Stimulated activated CD4-positive, alpha-beta T cell treated with anti-CD3 and anti-CD28 coated beads, Interleukin-2, amount 100 ng/mL, for 4 hours (primary cell): ENCODE measurements around the gene BOK.
"Not testable (repeated sequence)": the region's sequence is repeated elsewhere in the genome, so short reads cannot be mapped to it uniquely, and the experiment has no call there.

Experiments used
- DNase-seq: peaks from one replicate; pipeline ENCODE4 v3.0.0-alpha.2; 2020; ENCODE audit warnings: low read depth

BOK gene

DNA sequence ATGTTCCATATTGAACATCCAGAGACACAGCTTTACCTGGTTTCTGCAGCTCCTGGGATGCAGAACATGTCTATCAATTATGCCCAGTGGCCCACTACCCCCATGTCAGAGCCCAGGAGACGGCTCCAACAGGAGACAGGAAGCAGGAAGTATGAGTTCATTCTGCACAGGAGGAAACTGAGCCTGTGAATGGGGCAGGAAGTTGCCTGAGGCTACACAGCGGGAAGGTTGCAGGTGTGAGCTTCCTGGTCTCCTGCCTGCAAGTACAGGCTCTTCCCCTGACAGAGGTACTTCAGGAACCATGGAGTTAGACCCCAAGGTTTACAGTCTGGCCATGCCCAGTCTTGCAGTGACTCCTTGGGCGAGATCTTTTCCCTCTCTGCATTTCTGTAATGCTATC is 2.8 kb upstream of the BOK start:
- DNase-seq, result no peak

- no peak for DNase-seq
Measured at GRCh38 chr2:241556746-241557145, 1.8 kb upstream of the BOK start.

DNA sequence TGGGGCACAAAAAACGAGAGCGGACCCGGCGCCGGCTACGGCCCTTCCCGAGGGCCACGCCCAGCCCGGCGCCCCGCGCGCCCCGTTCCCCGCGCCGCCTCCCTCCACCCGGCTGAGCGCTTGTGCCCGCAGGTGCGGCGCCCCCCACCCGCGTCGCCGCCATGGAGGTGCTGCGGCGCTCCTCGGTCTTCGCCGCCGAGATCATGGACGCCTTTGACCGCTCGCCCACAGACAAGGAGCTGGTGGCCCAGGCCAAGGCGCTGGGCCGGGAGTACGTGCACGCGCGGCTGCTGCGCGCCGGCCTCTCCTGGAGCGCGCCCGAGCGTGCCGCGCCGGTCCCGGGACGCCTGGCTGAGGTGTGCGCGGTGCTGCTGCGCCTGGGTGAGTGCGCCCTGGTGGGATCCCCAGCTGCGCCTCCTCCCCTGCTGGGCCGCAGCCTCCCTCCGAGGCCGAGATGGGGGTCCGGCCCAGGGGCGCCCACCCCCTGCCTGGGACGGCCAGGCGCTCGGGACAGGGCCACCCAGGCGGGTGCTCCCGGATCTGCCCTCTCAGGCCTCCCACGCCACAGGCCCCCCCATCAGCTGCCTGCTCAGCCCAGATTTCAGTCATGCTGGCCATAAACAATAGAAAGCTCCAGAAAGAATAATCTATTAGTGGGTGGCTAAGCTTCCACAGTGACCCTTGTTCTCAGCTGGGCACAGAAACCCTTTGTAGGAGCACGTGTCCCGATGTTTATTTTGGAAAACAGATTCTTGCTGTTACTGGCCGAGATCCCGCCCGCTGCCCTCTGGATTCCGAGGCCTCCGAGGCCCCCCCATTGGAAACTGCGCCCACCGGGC is 997 bp downstream of the BOK start:
- no peak for DNase-seq

DNA sequence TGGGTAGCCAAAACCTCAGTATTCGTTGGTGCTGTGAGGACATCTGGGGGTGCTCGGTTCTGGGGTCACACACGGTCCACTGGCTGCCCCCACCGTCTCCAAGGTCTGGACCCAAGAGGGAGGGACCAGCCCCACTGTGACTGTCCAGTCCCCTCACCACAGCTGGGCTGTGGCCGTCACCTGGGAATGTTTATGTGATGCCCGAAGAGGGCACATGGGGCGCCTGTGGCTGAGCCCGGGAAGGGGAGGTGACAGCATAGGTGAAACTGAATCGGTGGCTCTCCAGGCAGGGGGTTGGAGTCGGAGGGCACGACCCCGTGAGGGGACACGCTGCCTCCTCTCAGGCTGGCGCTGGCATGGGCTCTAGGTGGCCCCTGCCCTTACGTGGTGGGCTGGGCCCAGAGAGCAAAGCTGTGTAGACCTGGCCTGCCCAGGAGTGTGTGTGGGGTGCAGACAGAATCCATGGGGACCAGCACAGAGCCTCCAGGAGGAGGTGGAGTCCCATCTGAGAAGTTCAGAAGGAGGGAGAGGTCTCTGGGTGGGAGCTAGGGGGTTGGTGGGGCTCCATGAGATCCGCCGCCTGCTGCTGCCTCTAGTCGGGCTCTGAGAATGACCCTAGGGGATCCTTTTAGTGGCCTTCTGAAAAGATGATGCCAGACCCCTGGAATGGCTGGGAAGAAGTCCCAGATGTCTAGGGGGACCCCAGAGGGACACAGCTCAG is 1.8 kb downstream of the BOK start:
- no peak for DNase-seq

DNA sequence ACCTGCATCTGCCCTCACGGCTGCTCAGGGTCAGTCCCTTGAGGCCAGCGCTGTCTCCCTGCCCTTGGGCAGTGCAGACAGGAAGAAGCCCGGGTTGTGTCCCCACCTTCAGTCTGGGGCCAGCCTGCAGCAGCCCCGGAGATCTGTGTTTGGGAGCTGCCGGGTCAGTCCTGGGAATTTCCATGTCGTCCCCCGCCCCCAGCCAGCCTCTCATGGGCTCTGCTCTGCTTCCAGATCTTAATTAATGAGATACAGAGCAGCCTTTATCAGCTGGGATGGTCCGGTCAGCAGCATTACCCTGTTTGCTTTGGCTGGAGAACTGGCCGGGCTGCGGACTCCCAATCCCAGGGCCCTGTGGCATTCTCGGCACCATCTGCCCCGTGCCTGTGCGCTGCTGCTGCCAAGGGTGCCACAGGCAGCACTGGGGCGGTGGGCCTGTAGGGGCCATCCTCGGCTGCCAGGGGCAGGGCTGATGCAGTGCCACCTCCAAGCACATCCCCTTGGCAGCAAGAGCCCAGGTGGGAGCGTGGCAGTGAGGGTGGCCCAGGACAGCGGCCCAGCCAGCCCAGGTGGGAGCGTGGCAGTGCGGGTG is 2.4 kb downstream of the BOK start:
- DNase-seq, result no peak

DNA sequence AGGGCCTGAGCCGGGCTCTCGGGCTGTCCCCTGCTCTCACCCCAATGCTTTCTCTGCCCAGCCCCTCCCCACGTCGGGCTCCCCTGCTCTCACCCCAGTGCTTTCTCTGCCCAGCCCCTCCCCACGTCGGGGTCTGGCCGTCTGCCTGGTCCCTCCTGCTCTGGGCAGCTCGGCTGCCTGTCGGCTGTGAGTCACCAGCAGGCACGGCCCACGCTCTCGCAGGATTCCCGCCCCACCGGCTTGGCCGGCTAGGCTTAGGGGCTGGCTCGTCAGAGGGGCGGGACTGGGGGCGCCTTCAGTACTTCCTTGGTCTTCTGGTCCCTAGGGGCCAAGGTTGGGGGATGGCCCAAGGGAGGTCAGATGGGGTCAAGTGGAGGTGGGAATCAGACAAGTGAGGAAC is 3.3 kb downstream of the BOK start:
- DNase-seq, result no peak

GRCh38 chr2:241562269-241562891 is 3.8 kb downstream of the BOK start:
- no peak for DNase-seq

DNA sequence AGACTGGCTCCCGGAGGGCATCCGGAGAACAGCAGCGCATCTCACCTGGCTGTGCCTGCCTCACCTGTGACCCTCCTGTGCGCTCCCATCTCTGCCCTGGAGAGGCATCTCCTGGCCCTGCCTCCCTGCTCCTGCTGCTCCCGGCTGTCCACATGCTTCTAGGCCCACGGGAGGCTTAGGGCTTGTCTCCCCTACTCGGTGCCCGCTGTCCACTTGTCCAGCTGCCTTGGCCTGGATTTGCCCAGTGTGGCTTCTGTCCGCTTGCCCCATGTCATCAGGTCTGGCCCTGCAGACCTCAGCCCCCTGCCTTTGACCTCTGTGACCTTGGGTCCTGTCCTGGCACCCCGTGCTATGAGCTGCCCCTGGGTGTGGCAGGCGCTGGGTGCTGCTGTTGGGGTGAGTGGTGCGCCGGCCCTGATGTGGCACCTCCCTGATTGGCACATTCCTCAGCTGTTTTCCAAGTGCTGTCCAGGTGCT is 4.5 kb downstream of the BOK start:
- DNase-seq, result no peak

DNA sequence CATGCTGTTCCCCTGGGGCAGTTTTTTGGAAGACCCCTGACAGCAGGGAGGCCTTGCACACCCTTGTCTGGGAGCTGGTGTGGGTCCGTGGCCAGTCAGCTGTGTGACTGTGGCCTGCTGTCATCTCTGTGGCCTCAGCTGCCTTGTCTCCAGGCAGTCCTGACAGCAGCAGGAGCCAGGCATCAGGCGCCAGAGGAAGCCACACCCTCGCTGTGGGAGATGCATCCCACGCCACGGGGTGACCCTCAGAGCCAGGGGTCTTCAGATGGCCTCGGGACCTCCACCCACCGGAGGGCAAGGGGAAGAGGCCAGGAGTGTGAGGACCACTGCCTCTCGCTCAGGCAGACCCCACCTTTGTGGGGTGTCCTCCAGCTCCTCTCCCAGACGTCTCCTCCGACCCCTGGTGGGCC is 5.0 kb downstream of the BOK start:
- no peak for DNase-seq

DNA sequence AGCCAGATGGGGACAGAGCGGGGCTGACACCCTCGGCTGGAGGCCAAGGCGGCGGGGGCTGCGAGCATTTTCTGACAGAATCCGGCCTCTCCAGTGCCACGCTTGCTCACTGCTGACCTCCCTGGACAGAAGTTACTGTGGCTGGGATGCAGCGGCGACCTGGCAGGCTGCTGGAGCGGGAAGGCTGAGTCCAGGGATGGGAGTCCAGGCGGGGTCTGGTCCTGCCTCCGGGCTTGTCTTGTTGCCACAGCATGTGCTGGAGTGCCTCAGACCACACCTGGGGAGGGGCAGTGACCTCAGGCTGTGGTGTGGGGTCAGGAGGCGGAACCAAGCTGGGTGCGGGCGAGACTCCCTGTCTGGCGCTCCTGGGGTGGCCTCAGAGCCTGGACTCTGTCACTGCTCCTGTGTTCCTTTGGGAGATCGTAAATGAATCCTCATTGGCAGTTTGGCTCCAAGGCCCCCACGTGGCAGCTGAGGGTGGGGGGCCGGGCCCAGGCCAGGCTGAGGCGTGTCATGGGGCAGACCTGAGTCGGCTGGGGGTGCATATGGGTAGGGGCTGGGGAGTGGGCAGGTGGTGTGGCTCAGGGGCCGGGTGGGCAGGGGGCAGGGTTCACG is 5.5 kb downstream of the BOK start:
- DNase-seq, result no peak

DNA sequence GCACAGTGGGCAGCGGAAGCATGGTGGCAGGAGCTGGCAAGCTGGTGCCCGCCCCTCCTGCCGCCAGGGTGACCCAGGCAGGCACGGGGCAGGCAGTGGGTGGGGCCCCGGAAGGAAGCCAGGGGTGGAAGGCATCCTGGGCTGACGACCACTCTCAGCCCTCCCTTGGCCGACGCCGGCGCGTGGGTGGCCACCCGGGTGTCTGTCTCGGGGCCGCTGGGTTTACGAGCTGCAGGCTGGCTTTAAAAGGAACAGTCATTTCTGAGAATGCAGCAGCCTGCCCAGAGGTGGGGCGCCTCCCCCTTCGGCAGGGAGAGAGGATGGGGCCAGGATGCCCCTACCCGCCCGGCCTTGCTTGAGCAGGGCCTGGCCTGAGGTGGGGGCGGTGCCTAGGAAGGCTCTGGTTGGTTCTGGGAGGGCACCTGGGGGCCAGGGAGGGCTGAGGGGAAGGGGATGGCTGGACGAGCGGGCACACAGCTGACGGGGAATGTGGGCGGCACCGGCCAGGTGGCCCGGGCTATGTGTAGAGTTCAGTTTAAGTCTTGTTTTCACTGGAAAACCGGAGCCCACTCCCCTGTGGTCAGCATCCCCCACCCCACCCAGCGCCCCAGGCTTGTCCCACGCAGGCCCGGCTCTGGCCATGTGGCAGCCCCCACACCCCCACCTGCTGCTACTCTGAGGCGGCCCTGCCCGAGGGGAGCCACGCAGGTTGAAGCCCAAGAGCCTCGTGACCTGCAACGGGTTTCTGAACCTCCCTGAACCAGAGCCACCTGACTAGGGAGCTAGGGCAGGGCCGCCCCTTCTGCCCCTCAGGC is 6.3 kb downstream of the BOK start:
- DNase-seq, result no peak

- no peak for DNase-seq
Measured at GRCh38 chr2:241565411-241565810, 6.9 kb downstream of the BOK start.

- DNase-seq, result not testable (repeated sequence)
Measured at GRCh38 chr2:241566021-241566420, 7.5 kb downstream of the BOK start.

- no peak for DNase-seq
Measured at GRCh38 chr2:241566468-241566867, 7.9 kb downstream of the BOK start.

- not testable (repeated sequence) for DNase-seq
Measured at GRCh38 chr2:241567266-241567665, 8.7 kb downstream of the BOK start.

DNA sequence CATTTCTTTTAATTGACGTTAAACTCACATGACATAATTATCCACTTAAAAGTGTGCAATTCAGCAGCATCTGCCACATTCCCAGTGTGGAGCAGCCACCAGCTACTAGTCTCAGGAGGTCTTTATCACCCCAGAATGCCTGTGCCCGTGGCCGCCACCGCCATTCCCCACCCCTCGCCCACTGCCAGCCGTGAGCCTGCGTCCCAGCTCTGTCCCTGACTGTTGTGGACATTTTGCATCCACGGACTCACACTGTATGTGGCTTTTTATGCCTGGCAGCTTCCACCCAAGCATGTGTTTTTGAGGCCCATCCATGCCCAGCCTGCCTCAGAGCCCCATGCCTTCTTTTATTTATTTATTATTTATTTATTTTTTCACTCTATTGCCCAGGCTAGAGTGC is 9.2 kb downstream of the BOK start:
- no peak for DNase-seq

DNA sequence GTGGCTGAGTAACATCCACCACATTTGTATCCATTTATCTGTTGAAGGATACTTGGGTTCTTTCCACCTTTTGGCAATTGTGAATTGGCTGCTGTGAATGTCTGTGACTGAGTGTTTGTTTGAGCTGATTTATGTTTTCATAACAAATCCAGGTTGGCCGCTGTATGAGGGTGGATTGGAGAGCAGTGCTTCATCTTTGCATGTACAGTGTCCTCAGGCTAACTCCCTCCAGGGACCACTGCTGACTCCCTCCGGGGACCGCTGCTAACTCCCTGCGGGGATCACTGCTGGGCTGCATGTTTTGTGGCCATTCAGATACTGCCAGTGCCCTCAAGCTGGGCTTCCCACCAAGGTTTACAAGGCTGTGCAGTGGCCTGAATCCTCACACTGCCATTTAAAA is 10.2 kb downstream of the BOK start:
- DNase-seq, result no peak

GRCh38 chr2:241569831-241570281 is 11.3 kb downstream of the BOK start:
- no peak for DNase-seq

GRCh38 chr2:241570961-241571581 is 12.5 kb downstream of the BOK start:
- DNase-seq, result no peak

- DNase-seq, result no peak
Measured at GRCh38 chr2:241571821-241572620, 13.5 kb downstream of the BOK start.
